Rectal smooth muscle tissue (tissue), 1 donor: ENCODE data around the gene ZBP1.

Experiments
- H3K27ac ChIP-seq: one replicate; pipeline ENCODE4 v1.7.0; 2013; ENCODE audit warnings: low read depth, low read length, inconsistent platforms
- H3K27me3 ChIP-seq: one replicate; pipeline ENCODE4 v1.7.0; 2013; ENCODE audit warnings: low read length; ENCODE audit not compliant: control insufficient read depth, insufficient read depth
- H3K36me3 ChIP-seq: one replicate; pipeline ENCODE4 v1.7.0; 2013; ENCODE audit warnings: low read length; ENCODE audit not compliant: control insufficient read depth, insufficient read depth
- H3K4me1 ChIP-seq: one replicate; pipeline ENCODE4 v1.7.0; 2013; ENCODE audit warnings: low read length; ENCODE audit not compliant: control insufficient read depth, insufficient read depth
- H3K4me3 ChIP-seq: one replicate; pipeline ENCODE4 v1.7.0; 2013; ENCODE audit warnings: low read length
- H3K9ac ChIP-seq: one replicate; pipeline ENCODE4 v1.7.0; 2013; ENCODE audit warnings: low read length

The ZBP1 gene

GRCh38 chr20:57586943-57587277, 33.3 kb downstream of the ZBP1 start:
- Histone ChIP-seq H3K36me3 (no peaks in the 10 kb centered on the region), H3K4me3 (no peak overlapping the region), H3K27me3 (peaks cover 2% of the 10 kb centered on the region), H3K4me1 (peaks cover 14% of the 10 kb centered on the region), H3K27ac (no peak overlapping the region), H3K9ac (no peak overlapping the region)

- no peak overlapping the region for H3K9ac ChIP-seq
- H3K36me3 ChIP-seq: no peaks in the 10 kb centered on the region
- H3K4me3 ChIP-seq: no peak overlapping the region
- no peak overlapping the region for H3K27ac ChIP-seq
- H3K27me3 ChIP-seq: peaks cover 2% of the 10 kb centered on the region
- H3K4me1 ChIP-seq: peaks cover 19% of the 10 kb centered on the region
Observed at GRCh38 chr20:57586370-57586793, 33.8 kb downstream of the ZBP1 start.

GRCh38 chr20:57585466-57586213, 34.6 kb downstream of the ZBP1 start:
- Histone ChIP-seq H3K4me3 (no peak overlapping the region), H3K27me3 (peaks cover 2% of the 10 kb centered on the region), H3K9ac (no peak overlapping the region), H3K27ac (no peak overlapping the region), H3K36me3 (no peaks in the 10 kb centered on the region), H3K4me1 (peaks cover 27% of the 10 kb centered on the region)

- H3K27me3 ChIP-seq: peaks cover 2% of the 10 kb centered on the region
- peaks cover 33% of the 10 kb centered on the region for H3K4me1 ChIP-seq
- H3K4me3 ChIP-seq: no peak overlapping the region
- H3K27ac ChIP-seq: no peak overlapping the region
- no peak overlapping the region for H3K9ac ChIP-seq
- no peaks in the 10 kb centered on the region for H3K36me3 ChIP-seq
Observed at GRCh38 chr20:57584768-57585461, 35.3 kb downstream of the ZBP1 start.

GRCh38 chr20:57583289-57584257, 36.7 kb downstream of the ZBP1 start:
- H3K4me1 ChIP-seq: peaks cover 38% of the 10 kb centered on the region
- no peaks in the 10 kb centered on the region for H3K36me3 ChIP-seq
- no peak overlapping the region for H3K9ac ChIP-seq
- H3K27ac ChIP-seq: peak overlapping the region; percentile 75
- no peak overlapping the region for H3K4me3 ChIP-seq
- no peaks in the 10 kb centered on the region for H3K27me3 ChIP-seq

- Histone ChIP-seq H3K4me1 (peaks cover 38% of the 10 kb centered on the region), H3K27ac (peak overlapping the region; percentile 75), H3K36me3 (no peaks in the 10 kb centered on the region), H3K9ac (no peak overlapping the region), H3K4me3 (no peak overlapping the region), H3K27me3 (no peaks in the 10 kb centered on the region)
Observed at GRCh38 chr20:57582432-57583288, 37.6 kb downstream of the ZBP1 start.

- no peaks in the 10 kb centered on the region for H3K27me3 ChIP-seq
- H3K27ac ChIP-seq: peak overlapping the region; percentile 63
- H3K9ac ChIP-seq: no peak overlapping the region
- no peaks in the 10 kb centered on the region for H3K36me3 ChIP-seq
- H3K4me1 ChIP-seq: peaks cover 38% of the 10 kb centered on the region
- H3K4me3 ChIP-seq: no peak overlapping the region
Observed at GRCh38 chr20:57582029-57582378, 38.2 kb downstream of the ZBP1 start.

- H3K27me3 ChIP-seq: no peaks in the 10 kb centered on the region
Observed at GRCh38 chr20:57581202-57582028, 38.8 kb downstream of the ZBP1 start.

GRCh38 chr20:57580478-57581201, 39.6 kb downstream of the ZBP1 start:
- Histone ChIP-seq H3K4me1 (peaks cover 38% of the 10 kb centered on the region), H3K4me3 (peak overlapping the region; percentile 17), H3K27ac (peak overlapping the region; percentile 3), H3K27me3 (no peaks in the 10 kb centered on the region), H3K36me3 (no peaks in the 10 kb centered on the region), H3K9ac (no peak overlapping the region)

More at GRCh38 chr20:57581202-57582028, 38.8 kb downstream of the ZBP1 start:
- no peak overlapping the region for H3K4me3 ChIP-seq
- H3K4me1 ChIP-seq: peaks cover 38% of the 10 kb centered on the region
- peak overlapping the region; percentile 63 for H3K27ac ChIP-seq
- no peaks in the 10 kb centered on the region for H3K36me3 ChIP-seq
- no peak overlapping the region for H3K9ac ChIP-seq

GRCh38 chr20:57579898-57580447, 40.3 kb downstream of the ZBP1 start:
- Histone ChIP-seq H3K36me3 (no peaks in the 10 kb centered on the region), H3K27me3 (no peaks in the 10 kb centered on the region), H3K4me3 (peak overlapping the region; percentile 17), H3K27ac (peak overlapping the region; percentile 3), H3K4me1 (peaks cover 38% of the 10 kb centered on the region), H3K9ac (no peak overlapping the region)
